ENCODE data around the gene FCN1. TPM values are rescaled to one million over a fixed set of nuclear protein-coding genes. Genes with fewer than 3 reads are reported as not detected.

The FCN1 gene
- polyA plus RNA-seq, 1 of the 3 experiments (the other 2 are of a cell fraction): not detected

- TF ChIP-seq JUND (IDR thresholded peaks at IDR 0.05) (no peak), EP300 (IDR thresholded peaks at IDR 0.05; ENCODE audit: borderline replicate concordance in 1 of 2, low read depth in 1 of 2, low read length in 1 of 2) (no peak), TAF1 (IDR thresholded peaks at IDR 0.05; ENCODE audit: borderline replicate concordance, low read depth, low read length) (no peak), POLR2AphosphoS5 (IDR thresholded peaks at IDR 0.05; ENCODE audit: low read depth, low read length) (no peak), FOXJ3 (CRISPR knock-in tag; IDR thresholded peaks at IDR 0.05) (no peak), RXRA (IDR thresholded peaks at IDR 0.05; ENCODE audit: borderline replicate concordance, low read depth) (no peak), GABPA (IDR thresholded peaks at IDR 0.05; ENCODE audit: low read depth) (no peak), REST (IDR thresholded peaks at IDR 0.05; ENCODE audit: low read depth, low read length) (no peak), MXI1 (IDR thresholded peaks at IDR 0.05; ENCODE audit: low read depth, low read length) (no peak), EZH2phosphoT487 (IDR thresholded peaks at IDR 0.05; ENCODE audit: borderline replicate concordance, low read depth) (no peak), RAD21 (IDR thresholded peaks at IDR 0.05; ENCODE audit: low read length) (no peak), NFIC (IDR thresholded peaks at IDR 0.05; ENCODE audit: borderline replicate concordance) (no peak), FOSL2 (IDR thresholded peaks at IDR 0.05; ENCODE audit: borderline replicate concordance, low read depth) (no peak), FOXM1 (IDR thresholded peaks at IDR 0.05; ENCODE audit: low read depth) (no peak)
- CTCF ChIA-PET: no interaction called here
- H3K79me2 ChIP-seq (ENCODE audit: insufficient read depth): no peaks in the 10 kb centered on the region
- no peak overlapping the region for H3K4me3 ChIP-seq (ENCODE audit: low read depth in 2 of 2, low read length in 1 of 2)
- DNase-seq: no peak
- H3K27ac ChIP-seq (ENCODE audit: low read depth in 2 of 2, low read length in 1 of 2): no peak overlapping the region
- no peaks in the 10 kb centered on the region for H3K9me2 ChIP-seq
- POLR2A ChIA-PET: no interaction called here
- H3F3A ChIP-seq (replicated peaks; ENCODE audit: insufficient read depth): no peaks in the 10 kb centered on the region
- no peak overlapping the region for H3K9ac ChIP-seq
- H3K4me1 ChIP-seq (ENCODE audit: control insufficient read depth in 1 of 2, insufficient read depth in 2 of 2, low read depth in 1 of 2, low read length in 1 of 2): no peaks in the 10 kb centered on the region
- 43% methylated on average over 2 of the region's 2 CpGs for WGBS (ENCODE audit: low lambda C conversion rate)
- H3K27me3 ChIP-seq (ENCODE audit: insufficient read depth): no peaks in the 10 kb centered on the region
- H3K9me3 ChIP-seq: no peaks in the 10 kb centered on the region
- no peaks in the 10 kb centered on the region for H4K20me1 ChIP-seq (ENCODE audit: insufficient read depth)
- no peaks in the 10 kb centered on the region for H3K36me3 ChIP-seq (replicated peaks in 1 of 2; ENCODE audit: control insufficient read depth in 1 of 2, insufficient read depth in 2 of 2, low read length in 1 of 2)
- H2AFZ ChIP-seq (ENCODE audit: low read depth): no peak overlapping the region
- H3K4me2 ChIP-seq: no peak overlapping the region
Observed at GRCh38 chr9:134957945-134958227, 40.2 kb upstream of the FCN1 start.

DNA sequence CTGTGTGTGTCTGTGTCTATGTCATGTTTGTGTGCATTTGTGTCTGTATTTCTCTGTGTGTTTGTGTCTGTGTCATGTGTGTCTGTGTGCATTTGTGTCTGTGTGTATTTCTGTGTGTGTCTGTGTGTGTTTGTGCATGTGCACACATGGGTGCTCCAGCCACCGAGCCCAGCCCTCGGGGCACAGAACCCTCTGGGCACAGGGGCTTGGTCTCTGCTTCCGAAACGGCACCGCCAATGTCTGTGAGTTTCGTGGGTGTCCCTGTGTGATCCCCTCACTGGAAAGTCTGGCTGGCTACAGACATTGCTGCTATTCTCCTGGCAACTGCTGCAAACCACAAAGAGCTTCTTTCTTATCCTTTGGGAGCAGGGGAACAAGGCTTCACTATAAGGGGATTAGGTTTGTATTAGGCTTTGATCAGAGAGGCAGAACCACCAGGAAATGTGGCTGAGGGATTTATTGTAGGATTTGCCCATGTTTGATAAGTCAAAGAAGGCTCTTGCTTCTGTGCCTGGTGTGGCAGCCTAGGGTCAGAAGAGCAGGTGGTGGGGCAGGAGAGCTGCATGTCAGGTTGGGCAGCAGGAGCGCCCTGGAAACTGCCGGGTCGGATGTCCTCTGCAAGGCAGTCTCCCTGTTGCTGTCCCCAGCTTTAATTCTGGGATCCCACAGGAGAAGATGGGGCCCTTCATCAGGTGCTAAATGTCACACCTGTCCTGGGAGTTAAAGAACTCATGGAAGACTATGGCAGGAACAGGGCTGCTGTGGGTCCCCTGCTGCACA is 39.6 kb upstream of the FCN1 start:
- Histone ChIP-seq H3K36me3 (replicated peaks in 1 of 2; ENCODE audit: control insufficient read depth in 1 of 2, insufficient read depth in 2 of 2, low read length in 1 of 2) (no peaks in the 10 kb centered on the region), H3K4me2 (no peak overlapping the region), H3K9me2 (no peaks in the 10 kb centered on the region), H3K4me1 (ENCODE audit: control insufficient read depth in 1 of 2, insufficient read depth in 2 of 2, low read depth in 1 of 2, low read length in 1 of 2) (no peaks in the 10 kb centered on the region), H2AFZ (ENCODE audit: low read depth) (no peak overlapping the region), H3K9ac (no peak overlapping the region), H3K4me3 (ENCODE audit: low read depth in 2 of 2, low read length in 1 of 2) (no peak overlapping the region), H3K79me2 (ENCODE audit: insufficient read depth) (no peaks in the 10 kb centered on the region), H3F3A (replicated peaks; ENCODE audit: insufficient read depth) (no peaks in the 10 kb centered on the region), H3K27me3 (ENCODE audit: insufficient read depth) (no peaks in the 10 kb centered on the region), H3K9me3 (no peaks in the 10 kb centered on the region), H3K27ac (ENCODE audit: low read depth in 2 of 2, low read length in 1 of 2) (no peak overlapping the region), H4K20me1 (ENCODE audit: insufficient read depth) (no peaks in the 10 kb centered on the region)
- POLR2A ChIA-PET: no interaction called here
- TF ChIP-seq RXRA (IDR thresholded peaks at IDR 0.05; ENCODE audit: borderline replicate concordance, low read depth) (no peak), GABPA (IDR thresholded peaks at IDR 0.05; ENCODE audit: low read depth) (no peak), CTCF (IDR thresholded peaks at IDR 0.05) (no peak), JUND (IDR thresholded peaks at IDR 0.05) (no peak), NFIC (IDR thresholded peaks at IDR 0.05; ENCODE audit: borderline replicate concordance) (no peak), RCOR1 (IDR thresholded peaks at IDR 0.05; ENCODE audit: low read length) (no peak), MEF2A (IDR thresholded peaks at IDR 0.05; ENCODE audit: borderline replicate concordance, low read depth) (no peak), TEAD4 (IDR thresholded peaks at IDR 0.05; ENCODE audit: borderline replicate concordance, insufficient read depth) (no peak), FOSL2 (IDR thresholded peaks at IDR 0.05; ENCODE audit: borderline replicate concordance, low read depth) (no peak), RFX5 (IDR thresholded peaks at IDR 0.05; ENCODE audit: low read length) (no peak), ELF1 (IDR thresholded peaks at IDR 0.05) (no peak), MXI1 (IDR thresholded peaks at IDR 0.05; ENCODE audit: low read depth, low read length) (no peak), TAF1 (IDR thresholded peaks at IDR 0.05; ENCODE audit: borderline replicate concordance, low read depth, low read length) (no peak)
- TF ChIP-seq, protein P1, sequence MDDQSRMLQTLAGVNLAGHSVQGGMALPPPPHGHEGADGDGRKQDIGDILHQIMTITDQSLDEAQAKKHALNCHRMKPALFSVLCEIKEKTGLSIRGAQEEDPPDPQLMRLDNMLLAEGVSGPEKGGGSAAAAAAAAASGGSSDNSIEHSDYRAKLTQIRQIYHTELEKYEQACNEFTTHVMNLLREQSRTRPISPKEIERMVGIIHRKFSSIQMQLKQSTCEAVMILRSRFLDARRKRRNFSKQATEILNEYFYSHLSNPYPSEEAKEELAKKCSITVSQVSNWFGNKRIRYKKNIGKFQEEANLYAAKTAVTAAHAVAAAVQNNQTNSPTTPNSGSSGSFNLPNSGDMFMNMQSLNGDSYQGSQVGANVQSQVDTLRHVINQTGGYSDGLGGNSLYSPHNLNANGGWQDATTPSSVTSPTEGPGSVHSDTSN (IDR thresholded peaks at IDR 0.05): no peak
- CTCF ChIA-PET: no interaction called here
- WGBS (ENCODE audit: low lambda C conversion rate): 37% methylated on average over 5 of the region's 9 CpGs
- no peak for DNase-seq

All from SK-N-SH (cell line).